Right hindlimb (tissue), 1 donor: ENCODE data around the gene TSPAN9.

Source experiments
- DNase-seq: peaks from one replicate; pipeline ENCODE4 v3.0.0-alpha.2; 2018

The TSPAN9 gene

DNA sequence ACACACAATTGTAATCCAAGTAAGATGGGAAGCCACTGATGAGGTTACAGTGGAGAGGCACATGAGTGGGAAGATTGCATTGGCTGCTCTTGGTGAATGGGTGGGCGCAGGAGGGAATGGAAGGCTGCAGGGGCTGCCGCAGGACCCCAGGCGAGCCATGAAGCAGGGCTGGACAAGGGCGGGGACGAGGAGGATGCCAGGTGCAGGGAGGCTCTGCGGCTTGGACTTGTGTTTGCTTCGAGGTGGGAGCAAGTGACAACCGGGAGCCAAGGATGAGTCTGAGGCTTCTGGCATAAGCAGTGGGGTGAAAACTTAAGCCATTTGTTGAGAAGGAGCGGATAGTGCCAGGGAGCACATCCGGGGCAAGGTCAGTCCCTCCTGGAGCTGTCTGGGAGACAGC is 115.0 kb downstream of the TSPAN9 start:
- DNase-seq = no peak

DNA sequence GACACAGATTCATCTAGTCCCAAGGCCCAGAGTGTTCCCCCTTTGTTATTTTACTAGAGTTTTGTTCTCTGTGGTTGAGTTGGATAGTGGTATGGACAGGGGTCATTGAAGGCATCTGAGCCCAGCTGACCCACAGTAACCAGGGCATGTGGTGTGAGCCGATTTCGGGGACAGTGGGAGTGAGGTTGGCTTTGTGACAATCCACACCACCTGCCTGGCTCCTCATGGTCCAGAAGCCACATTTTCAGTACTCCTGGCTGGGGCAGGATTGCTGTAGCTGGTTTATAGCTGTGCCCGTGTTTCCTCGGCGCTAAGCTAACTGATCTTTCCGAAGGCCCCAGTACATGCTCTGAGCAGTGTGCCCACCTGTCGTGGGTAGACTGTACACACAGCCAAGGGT is 116.0 kb downstream of the TSPAN9 start:
- DNase-seq = no peak

DNA sequence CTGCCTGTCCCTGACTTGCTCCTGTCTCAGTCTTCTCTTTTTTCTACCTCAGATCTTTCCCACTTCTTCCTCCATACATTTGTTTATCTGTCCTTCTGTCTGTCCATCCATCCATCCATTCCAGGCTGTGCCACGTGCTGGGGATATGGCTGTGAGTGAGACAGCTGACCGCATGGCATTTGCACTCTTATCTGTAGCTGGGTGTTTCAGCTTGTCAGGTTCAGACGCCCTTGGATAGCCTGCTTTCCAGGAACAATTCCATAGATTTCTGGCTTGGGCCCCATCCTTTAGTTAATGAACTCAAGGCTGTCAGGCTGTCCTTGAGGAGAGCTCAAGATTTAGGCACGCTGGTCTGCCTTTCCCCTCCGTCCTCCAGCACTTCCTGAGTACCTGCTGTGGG is 116.6 kb downstream of the TSPAN9 start:
- no peak for DNase-seq

DNA sequence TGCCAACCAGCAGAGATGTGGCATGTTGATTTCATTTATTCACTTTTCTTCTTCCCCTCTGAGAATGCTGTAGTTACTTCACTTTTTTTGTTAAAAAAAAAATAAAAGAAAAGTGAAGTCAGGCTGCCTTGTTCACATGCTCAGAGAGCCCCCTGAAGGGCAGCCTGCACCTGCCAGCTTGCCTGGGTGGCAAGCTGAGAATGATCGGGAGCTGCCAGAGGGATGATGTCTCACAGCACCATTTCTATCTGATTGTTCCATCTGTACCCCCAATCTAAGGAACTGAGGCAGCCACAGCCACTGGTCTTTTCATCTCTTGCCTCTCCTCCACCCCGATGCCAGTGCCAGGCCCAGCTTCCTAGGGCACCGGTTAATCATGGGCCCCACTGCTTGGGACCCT is 118.2 kb downstream of the TSPAN9 start:
- DNase-seq = no peak

DNA sequence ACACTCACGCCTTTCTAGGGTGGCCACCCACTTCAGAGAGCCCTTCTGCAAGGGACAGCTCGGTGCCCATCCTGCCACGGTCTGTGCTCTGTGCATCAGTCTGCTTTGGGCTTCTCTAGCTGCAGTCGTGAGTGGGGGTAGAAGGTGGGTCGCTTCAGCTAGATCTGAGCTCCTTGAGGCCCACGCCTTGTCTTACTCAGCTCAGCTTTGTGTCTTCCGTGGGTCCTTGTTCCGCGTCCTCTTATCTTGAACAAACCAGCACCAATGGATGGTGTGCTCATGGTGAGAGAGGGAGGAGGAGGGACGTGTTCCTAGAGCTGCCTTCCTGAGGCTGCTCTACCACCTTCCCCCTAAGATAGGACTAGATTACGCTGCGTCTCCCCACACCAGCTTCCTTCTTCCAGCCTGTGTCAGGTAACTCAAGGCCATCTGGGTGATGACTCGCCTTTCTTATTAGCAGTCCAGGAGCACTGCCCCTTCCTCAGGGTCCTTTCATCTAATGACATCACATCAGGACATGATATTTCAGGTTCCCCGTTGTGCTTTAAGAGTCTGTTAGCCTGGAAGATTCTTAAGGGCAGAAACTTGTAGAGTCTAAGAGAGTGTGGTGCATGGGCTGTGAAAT is 118.8 kb downstream of the TSPAN9 start:
- DNase-seq = no peak

DNA sequence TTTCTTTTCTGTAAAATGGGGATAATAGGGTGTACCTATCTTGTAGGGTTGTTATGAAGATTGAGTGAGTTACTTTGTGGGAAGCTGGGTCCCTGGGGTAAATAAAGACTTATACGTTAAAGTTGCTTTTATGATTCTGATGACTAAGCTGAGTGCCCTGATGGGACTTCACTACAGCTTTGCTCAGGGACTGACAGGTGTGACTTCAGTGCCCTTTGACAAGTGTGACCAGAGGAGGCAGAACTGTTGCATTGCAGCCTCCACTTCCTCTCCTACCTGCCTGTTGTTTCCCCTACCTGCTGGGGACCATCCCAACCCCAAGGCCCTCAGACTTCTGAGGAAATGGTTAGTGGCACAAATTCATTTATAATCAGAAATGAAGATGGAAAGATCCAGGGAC is 119.3 kb downstream of the TSPAN9 start:
- no peak for DNase-seq

DNA sequence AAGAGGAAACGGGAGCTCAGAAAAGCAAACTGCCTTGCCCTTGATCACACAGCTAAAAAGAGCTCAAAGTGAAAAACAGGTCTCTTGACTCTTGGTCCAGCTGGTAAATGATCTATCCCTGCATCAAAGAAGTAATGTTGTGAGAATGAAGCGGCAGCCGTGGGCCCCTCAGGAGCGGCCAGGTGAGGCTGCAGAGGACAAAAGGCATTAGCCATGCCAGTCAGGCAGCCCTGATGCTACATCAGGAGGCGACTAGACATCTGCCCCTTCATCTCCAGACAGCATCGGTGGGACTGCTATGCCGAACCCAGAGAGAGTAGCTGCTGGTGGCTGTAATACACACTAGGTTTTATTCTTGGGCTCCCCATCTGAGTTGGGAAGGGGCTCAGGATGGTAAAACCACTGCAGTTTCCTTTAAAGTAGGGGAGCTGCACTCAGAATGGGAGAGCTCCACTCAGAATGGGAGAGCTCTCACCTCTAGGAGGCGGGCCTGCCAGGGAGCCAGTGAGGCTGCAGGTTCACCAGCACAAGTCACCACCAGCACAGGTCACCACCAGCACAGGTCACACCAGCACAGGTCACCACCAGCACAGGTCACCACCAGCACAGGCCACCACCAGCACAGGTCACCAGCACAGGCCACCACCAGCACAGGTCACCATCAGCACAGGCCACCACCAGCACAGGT is 120.1 kb downstream of the TSPAN9 start:
- DNase-seq = no peak

DNA sequence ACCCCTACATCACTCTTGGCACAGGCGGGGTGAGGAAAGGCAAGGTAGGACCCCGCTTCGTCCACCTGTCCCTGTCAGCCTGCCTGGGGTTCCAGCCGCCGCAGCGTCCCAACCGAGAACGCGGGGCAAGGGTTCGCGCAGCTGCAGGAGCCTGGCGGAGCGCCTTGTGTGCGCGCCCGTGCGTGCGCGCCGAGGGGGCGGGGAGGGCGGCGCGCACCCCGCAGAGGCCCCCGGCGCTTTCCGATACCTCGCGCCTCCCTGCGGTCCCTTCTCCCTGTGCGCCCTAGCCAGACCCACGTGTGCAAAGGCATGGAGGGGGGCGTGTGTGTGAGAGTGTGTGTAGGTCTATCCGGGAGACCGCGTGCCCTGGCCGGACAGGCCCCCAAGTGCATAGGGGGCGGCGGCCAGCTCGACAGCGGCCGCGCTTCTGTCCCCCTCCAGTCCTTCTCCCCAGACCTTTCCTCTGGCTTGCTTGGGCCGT is 122.4 kb downstream of the TSPAN9 start:
- DNase-seq = peak; percentile 67

DNA sequence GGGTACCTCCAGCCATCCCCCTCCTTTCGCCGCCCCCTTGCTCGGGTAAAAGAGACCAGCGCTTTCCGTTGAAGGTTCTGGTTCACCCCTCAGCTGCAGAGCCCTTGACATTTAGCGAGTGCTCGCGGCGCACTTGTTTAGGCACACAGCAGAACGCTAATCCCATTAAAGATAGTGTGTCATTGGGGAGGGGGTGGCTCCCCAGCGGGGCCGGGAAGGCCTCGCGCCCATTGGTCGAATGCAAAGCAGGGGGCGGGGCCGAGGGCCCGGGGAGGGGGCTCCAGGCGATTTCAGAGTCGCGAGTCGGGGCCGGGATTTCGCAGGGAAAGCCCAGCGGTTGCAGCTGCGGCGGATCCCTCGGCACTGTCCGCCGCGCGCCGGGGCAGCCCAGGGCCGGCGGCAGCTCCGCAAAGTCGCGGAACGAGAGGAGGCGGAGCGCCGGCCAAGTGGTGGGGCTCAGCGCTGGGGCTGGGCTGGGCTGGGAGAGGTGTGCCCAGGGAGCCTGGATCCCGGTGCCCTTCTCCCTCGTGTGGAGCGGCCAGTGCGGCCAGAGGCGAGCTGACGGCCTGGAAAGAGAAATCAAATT is 122.9 kb downstream of the TSPAN9 start:
- DNase-seq = peak; percentile 89

DNA sequence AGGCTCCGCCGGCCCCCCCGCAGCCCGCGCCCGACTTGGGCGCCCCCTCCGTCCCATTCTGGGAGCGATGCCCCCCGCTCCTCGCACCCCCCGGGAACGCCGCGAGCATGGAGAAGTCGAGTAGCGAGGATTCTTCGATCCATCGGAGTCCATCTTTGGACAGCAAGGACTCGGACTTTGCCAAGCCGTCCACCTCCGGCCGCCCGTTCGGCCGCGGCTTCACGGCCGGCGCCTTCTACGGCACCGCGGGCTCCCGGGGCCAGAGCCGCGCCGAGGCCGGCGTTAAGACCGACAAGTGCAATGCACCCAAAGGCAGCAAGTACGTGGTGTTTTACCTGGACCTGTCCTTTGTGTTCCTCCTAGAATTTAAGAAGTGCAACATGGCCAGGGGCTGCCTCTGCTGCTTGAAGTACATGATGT is 123.6 kb downstream of the TSPAN9 start:
- no peak for DNase-seq

DNA sequence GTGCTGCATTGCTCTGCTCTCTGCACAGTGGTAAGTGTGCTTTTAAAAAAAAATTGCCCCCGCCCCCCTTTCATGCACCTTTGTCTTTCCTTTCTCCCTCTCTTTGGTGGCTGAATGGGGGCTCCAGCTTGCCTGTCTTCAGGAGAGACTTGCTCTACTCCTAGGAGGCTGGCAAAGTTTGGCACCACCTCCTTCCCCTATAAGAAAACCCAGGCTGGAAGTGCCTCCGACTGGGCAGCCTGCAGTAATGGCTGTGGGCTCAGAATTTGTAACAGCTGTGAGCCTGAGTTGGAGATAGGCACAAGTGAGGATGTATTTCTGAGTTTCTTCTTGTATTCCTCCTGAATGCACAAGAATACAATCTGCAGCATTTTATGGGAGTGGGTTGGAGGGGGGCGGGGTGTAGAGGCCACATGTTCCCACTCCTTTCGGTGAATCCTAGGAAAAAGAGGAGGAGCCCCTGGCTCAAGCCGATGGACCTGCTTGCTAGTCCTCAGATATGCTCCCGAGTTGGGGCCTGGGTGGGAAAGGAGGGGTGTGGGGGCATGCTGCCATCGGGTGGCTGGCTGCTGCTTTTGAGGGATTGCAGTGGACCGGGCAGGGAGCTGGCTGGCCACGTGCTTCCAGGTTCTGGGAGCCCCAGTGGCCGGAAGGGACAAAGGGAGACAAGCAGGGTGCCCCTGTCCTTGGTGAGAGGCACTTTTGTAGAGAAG is 124.3 kb downstream of the TSPAN9 start:
- DNase-seq = peak; percentile 60

DNA sequence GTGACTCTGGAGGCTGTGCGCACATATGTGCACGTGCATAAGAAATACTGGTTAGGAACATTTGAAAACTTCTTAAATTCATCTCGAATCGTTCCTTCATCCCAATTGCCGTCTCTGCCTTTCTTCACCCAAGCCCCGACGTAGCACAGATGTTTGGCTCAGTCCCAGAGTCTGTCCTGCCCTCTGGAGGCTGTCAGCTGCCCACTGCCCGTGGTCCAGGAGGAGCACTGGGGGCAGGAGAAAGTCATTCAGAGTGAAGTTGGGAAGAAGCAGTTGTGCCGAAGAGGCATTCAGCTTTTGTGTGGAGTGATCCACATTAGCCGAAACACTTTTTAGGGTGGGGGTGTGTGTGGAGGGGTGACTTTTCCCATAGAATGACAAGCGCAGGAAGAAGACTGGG is 124.9 kb downstream of the TSPAN9 start:
- no peak for DNase-seq

DNA sequence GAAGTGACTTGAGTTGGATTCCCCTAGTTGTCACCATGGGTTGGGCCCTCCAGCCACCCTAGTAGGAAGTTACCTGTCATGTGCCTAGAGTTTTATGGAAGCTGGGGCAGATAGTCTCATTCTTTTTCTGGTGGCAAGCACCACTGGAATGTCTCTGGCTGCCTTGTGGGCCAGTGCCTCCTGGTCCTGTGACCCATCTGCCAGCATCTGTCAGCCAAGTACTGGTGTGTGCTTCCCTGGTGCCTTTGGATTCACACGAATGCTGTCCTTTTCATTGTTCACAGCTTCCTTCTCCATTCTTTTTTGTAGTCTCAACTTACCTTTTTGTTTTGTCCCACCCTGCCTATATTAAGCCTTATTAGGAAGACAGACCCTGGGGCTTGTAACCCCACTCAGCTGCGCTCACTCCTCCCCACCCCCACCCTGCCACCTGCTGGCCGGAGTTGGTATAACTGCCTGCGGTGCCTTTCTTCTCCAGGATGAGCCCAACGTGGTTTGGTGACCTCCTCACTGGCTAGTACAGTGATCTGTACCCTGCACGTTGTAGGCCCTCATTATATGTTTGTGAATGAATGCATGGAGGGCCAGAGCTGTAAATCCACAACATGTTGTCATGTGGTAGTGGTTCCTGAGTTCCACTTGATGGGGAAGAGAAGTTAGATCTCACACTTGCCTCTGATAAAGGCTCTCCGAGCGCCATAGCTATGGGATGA is 125.7 kb downstream of the TSPAN9 start:
- peak; percentile 77 for DNase-seq

DNA sequence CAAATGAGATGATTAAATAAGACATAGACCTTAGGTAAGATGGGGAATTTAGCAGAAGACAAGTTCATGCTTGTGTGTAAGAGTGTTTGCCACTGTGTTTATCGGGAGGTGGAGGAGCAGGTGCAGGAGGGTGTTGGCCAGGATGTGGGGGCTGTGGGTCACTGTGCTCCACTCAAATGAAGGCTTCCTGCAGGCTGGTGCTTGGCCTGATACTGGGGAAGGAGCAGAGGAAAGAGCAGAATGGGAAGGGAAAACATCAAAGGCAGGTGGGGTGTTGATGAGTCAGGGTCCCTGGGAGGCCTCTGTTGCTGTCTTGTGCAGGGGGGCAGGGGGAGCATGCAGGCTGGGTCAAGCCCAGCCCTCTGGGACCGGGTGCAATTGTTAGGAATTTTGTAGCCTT is 126.5 kb downstream of the TSPAN9 start:
- no peak for DNase-seq

DNA sequence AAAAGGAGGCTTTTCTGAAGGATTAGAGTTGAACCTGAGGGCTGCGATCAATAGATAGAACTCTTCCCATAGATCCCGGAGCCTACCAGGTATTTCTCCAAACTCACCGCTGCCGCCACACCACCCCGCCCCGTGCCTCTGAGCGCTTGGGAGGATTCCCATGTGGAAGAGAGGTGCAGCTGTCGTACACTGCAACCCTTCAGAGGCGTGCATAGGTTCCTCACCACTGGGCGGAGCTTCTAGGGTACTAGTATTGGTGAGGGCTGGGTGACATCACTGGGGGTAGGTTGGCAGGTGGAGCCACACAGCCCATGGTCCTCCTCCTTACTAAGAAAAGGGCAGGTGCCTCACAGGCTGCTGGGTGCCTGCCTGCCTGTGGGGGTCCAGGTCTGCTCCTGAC is 127.0 kb downstream of the TSPAN9 start:
- DNase-seq = no peak

DNA sequence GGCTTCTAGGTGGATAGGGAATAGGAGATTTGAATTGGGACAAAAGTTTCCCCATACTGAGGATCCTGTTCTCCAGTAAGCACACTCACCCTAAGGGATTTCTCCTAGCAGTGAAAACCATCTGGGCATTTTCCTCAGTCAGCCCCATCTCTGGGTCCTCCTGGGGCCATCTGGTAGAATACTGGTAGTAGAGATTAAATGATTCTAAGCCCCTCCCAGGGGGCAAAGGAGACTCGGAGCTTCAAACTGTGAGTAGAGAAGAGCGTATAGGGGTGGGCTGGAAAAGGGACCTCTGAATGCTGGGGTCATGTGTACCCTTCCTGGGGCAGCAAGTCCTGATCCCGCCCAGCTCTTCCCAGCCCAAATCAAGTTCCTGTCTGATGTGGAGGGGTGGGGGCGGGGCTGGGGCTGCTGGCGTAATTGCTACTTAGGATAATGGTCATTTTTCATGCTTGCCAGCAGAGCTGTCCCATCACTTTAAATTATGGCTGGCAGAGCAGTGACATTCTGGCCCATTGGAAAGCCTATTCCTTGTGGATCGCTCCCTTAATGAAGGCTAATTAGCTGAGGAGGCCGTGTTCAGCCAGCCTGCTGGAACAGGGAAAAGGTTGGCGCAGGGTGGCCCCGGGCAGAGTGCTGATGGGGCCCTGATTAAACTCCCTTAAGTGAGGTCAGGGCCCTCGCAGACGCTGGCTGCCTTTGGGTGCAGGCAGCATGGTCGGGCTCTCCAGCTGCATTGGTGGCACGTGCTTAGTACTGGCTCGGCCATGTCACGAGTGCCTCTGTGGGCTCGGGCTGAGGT is 127.8 kb downstream of the TSPAN9 start:
- no peak for DNase-seq

DNA sequence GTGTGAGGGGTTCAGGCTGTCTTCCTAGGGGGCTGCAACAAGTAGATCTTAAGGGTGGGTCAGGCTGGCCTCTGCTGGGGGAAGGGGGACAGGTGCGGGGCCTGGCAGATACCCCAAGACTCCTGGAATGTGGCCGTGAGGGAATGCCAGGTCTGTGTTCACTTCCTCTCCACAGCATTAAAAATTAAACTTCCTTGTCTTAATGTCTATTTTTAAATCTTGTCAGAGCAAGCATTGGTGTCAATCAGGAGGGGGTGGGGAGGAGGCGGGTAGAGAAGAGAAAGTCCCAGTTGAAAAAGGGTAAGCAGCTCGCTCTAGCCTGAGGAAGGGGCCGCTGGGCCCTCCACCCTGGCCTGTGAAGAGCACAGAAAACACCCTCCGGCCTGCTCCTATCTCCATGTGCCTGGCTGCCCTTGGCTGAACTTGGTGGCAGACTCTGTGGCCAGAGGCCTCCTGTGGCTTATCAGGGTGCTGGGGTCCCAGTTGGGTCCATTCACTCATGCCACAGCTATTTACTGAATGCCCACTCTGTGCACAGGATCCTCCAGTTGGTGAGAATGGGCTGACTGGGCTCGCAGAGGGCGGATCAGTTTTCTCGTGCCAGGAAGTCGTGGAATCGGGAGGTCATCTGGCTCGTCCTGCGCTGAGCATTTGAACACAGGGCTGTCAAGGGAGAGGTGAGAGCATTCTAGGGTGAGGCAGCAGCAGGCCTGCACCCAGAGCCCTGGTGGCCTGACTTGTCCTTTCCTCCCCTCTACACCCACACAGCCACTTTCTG is 128.8 kb downstream of the TSPAN9 start:
- no peak for DNase-seq

DNA sequence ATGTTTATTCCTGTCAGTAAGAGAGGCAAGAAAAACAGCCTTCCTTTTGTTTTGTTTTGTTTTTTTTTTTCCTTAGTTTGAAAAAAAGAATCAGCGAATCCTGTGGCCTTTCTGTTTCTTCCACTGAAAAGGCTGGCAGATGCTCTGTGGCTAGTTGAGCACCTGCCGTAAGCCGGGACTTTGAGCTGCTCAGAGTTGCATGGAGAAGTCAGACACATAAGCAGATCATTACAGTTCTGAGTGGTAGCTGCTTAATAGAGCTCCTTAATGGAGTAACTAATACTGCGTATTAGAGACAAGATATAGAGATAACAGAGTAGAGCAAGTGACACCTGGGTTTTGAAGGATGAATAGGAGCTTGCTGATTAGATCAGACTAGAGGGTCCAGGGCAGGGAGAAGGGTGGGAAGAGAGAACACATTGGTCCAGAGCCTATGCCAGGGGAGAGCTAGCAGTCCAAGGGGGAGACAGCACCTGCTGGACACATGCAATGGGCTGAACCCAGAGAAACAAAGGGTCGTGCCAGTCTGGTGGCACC is 129.4 kb downstream of the TSPAN9 start:
- DNase-seq = no peak

DNA sequence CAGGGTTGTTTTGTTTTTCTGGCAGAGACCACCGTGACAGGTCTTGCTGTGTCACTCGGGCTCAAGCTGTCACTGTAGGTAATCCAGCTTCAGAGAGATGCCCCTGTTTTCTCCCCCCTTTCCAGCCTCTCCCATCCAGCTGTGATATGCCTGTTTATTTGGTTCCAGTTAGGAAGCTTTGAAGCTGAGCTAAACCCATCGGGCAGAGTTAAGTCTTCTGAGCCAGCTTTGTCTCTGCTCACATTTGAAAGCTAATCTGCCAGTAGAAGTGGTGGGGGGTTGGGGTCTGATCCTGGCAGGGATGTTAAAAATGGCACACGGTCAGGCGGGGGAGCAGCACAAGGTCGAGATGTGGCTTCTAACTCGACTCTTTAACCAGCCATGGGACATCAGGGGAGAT is 130.0 kb downstream of the TSPAN9 start:
- no peak for DNase-seq

DNA sequence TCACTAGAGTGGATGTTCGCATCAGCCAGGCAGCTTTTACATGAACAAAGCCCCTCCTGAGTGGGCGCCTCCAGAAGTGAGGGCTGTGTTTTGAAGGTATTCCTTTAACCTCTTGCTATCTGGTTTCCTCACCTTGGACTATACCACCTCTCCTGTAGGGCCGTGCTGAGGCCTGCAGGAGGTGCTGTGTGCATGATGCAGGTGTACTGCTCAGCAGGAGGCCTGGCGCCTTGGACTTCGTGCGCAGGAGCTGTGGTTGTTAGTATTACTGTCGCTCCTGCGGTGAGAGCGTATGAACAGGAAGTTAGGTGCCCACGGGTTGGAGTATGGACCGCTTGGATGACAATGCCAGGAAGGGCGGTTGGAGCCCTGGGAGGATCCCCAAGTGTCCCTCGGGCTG is 130.7 kb downstream of the TSPAN9 start:
- no peak for DNase-seq

DNA sequence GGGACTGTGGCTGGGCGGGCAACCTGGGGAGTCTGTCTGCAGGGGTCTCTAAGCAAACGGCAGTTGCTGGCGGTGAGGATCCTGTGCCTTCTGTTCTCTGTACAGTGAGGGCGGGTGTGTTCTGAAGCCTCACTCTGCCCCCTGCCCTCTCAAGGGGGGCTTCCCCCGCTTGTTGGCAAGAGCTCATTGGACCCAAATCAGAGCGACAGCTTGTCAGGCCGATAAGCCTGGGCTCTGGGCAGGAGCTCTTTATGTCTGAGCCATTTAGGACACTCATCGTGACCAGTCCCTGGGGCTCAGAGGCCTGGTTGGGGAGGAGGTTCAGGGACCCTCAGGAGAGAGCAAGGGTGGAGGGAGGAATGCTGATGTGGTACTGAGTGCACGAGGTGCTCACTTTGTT is 136.0 kb downstream of the TSPAN9 start:
- no peak for DNase-seq
